ENCODE data around the gene ARID4B. TPM values are rescaled to one million over a fixed set of nuclear protein-coding genes. Genes with fewer than 3 reads are reported as not detected.

Gene ARID4B
- polyA plus RNA-seq, 2 of the 4 experiments (the other 2 are of a cell fraction), result 14.9 to 16.0 TPM

- ATAC-seq, result no peak
- Histone ChIP-seq H3K4me1 (no peaks in the 10 kb centered on the region), H3K9me3 (no peaks in the 10 kb centered on the region), H3K27ac (no peak overlapping the region), H3K4me2 (no peak overlapping the region), H3K4me3 (no peak overlapping the region)
- 86% methylated on average over 1 of the region's 1 CpG for WGBS (ENCODE audit: missing lambda C conversion rate)
- POLR2A ChIA-PET, result no interaction called here
- CTCF ChIA-PET, result no interaction called here
- no peak for DNase-seq (ENCODE audit: low read depth in 1 of 2, low spot score in 1 of 2)
- TF ChIP-seq USF2 (IDR thresholded peaks at IDR 0.05), result no peak
- no peak for TF ChIP-seq EHF (CRISPR knock-in tag; IDR thresholded peaks at IDR 0.05)
- no peak for TF ChIP-seq EP300 (IDR thresholded peaks at IDR 0.05)
- TF ChIP-seq CEBPB (IDR thresholded peaks at IDR 0.05), result no peak
- TF ChIP-seq POLR2AphosphoS2 (conservative IDR thresholded peaks at IDR 0.05; ENCODE audit: low read length), result no peak
- TF ChIP-seq GATA3 (IDR thresholded peaks at IDR 0.05; ENCODE audit: borderline replicate concordance), result no peak
- no peak for TF ChIP-seq BCL3 (IDR thresholded peaks at IDR 0.05)
- TF ChIP-seq ZNF302 (CRISPR knock-in tag; IDR thresholded peaks at IDR 0.05), result no peak
- no peak for TF ChIP-seq KDM1A (IDR thresholded peaks at IDR 0.05; ENCODE audit: low read depth)
- TF ChIP-seq NFE2L2 (conservative IDR thresholded peaks at IDR 0.05; ENCODE audit: low read length), result no peak
- TF ChIP-seq HOXB5 (CRISPR knock-in tag; IDR thresholded peaks at IDR 0.05), result no peak
- TF ChIP-seq TFCP2L1 (CRISPR knock-in tag; IDR thresholded peaks at IDR 0.05), result no peak
- no peak for FAIRE-seq
Measured at GRCh38 chr1:235278233-235278914, 49.6 kb downstream of the ARID4B start.

GRCh38 chr1:235277709-235278108, 50.3 kb downstream of the ARID4B start:
- FAIRE-seq (no peak), DNase-seq (ENCODE audit: low read depth in 1 of 2, low spot score in 1 of 2) (no peak), ATAC-seq (no peak)
- Histone ChIP-seq H3K9me3 (no peaks in the 10 kb centered on the region), H3K4me3 (no peak overlapping the region), H3K4me1 (peaks cover 3% of the 10 kb centered on the region; the same call in 1 of the 3 replicates), H3K27ac (no peak overlapping the region), H3K4me2 (no peak overlapping the region)
- ChIA-PET POLR2A (no interaction called here), CTCF (interaction anchor here (1.3 kb wide), 1 partner anchor 16 kb away, joined by 4 read pairs; no protein-coding TSS in a partner anchor)
- TF ChIP-seq POLR2AphosphoS2 (conservative IDR thresholded peaks at IDR 0.05; ENCODE audit: low read length) (no peak), HOXB5 (CRISPR knock-in tag; IDR thresholded peaks at IDR 0.05) (no peak), RARB (CRISPR knock-in tag; IDR thresholded peaks at IDR 0.05) (no peak), ATOH8 (CRISPR knock-in tag; IDR thresholded peaks at IDR 0.05; ENCODE audit: low read depth) (no peak), CHD4 (IDR thresholded peaks at IDR 0.05; ENCODE audit: borderline replicate concordance) (no peak), CHD2 (IDR thresholded peaks at IDR 0.05; ENCODE audit: low read length, partially characterized antibody) (no peak), NFE2L2 (conservative IDR thresholded peaks at IDR 0.05; ENCODE audit: low read length) (no peak), PHF8 (IDR thresholded peaks at IDR 0.05; ENCODE audit: borderline replicate concordance, low read depth) (no peak), ESRRA (IDR thresholded peaks at IDR 0.05; ENCODE audit: borderline replicate concordance, low read length) (no peak), HOXB13 (CRISPR knock-in tag; IDR thresholded peaks at IDR 0.05; ENCODE audit: low read depth) (no peak), EHF (CRISPR knock-in tag; IDR thresholded peaks at IDR 0.05) (no peak), MAX (IDR thresholded peaks at IDR 0.05) (no peak), JUN (IDR thresholded peaks at IDR 0.05) (no peak), SREBF2 (IDR thresholded peaks at IDR 0.05) (no peak)
